AG09309 (cell line): ENCODE data around the gene TPI1.
A peak's percentile ranks its signal among the peaks of the same experiment; 100 is the strongest.
"Not testable (repeated sequence)": the region's sequence is repeated elsewhere in the genome, so short reads cannot be mapped to it uniquely, and the experiment has no call there.

Experiments used
- DNase-seq: peaks from one replicate; pipeline ENCODE4 v3.0.0-alpha.2; 2010; ENCODE audit warnings: low read depth
- H3K4me3 ChIP-seq: 2 replicates; pipeline ENCODE4 v1.5.1; 2011; ENCODE audit warnings: mild to moderate bottlenecking, low read depth, low read length, moderate library complexity; ENCODE audit not compliant: control insufficient read depth
- CTCF ChIP-seq: IDR thresholded peaks from 2 replicates; pipeline ENCODE4 v1.5.1; 2011; ENCODE audit warnings: mild to moderate bottlenecking, low read depth, low read length, inconsistent platforms; ENCODE audit not compliant: insufficient read depth, control insufficient read depth; ENCODE audit errors: missing control alignments

The TPI1 gene

GRCh38 chr12:6866920-6867412 is 365 bp upstream of the TPI1 start:
- H3K4me3 ChIP-seq, result peak overlapping the region; percentile 53
- TF ChIP-seq CTCF, result no peak
- DNase-seq, result no peak

- H3K4me3 ChIP-seq, result peak overlapping the region; percentile 53
- TF ChIP-seq CTCF, result peak; percentile 30
- DNase-seq, result no peak
Observed at GRCh38 chr12:6868211-6869048, 1.1 kb downstream of the TPI1 start.

- peak; percentile 88 for TF ChIP-seq CTCF
- DNase-seq, result no peak
- peak overlapping the region; percentile 53 for H3K4me3 ChIP-seq
Observed at GRCh38 chr12:6869049-6870021, 2.0 kb downstream of the TPI1 start.

GRCh38 chr12:6870304-6870703 is 3.0 kb downstream of the TPI1 start:
- H3K4me3 ChIP-seq, DNase-seq: not testable (repeated sequence)

GRCh38 chr12:6871052-6871957 is 4.0 kb downstream of the TPI1 start:
- DNase-seq, result no peak
- H3K4me3 ChIP-seq, result peak overlapping the region; percentile 65
- no peak for TF ChIP-seq CTCF

GRCh38 chr12:6872073-6873048 is 5.0 kb downstream of the TPI1 start:
- TF ChIP-seq CTCF, result peak; percentile 99
- peak overlapping the region; percentile 65 for H3K4me3 ChIP-seq
- no peak for DNase-seq
